Measurements from ENCODE around the gene NOS1AP.

Gene NOS1AP

DNA sequence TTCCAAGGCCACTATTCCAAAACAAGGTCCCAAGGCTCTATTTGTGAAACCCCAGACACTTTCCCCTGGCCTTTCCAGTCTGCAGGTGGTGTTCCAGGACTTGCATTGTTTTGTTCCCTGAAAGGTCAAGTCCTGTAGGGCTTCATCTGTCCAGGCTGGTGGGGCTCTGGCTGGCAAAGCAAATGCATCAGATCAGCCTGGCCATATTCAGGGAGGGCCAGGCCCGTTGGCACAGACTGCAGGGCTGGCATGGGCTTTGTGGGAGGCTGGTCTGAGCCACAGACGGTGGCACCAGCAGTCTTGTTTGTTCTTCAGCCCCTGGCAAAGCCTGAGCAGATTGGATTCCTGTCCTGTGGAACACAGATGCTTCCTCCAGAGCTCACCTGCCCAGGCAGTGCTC, 214.2 kb downstream of the NOS1AP start:
- no peak overlapping the region for H3K4me3 ChIP-seq (ENCODE audit: low read depth, low read length)
- TF ChIP-seq, protein P1, sequence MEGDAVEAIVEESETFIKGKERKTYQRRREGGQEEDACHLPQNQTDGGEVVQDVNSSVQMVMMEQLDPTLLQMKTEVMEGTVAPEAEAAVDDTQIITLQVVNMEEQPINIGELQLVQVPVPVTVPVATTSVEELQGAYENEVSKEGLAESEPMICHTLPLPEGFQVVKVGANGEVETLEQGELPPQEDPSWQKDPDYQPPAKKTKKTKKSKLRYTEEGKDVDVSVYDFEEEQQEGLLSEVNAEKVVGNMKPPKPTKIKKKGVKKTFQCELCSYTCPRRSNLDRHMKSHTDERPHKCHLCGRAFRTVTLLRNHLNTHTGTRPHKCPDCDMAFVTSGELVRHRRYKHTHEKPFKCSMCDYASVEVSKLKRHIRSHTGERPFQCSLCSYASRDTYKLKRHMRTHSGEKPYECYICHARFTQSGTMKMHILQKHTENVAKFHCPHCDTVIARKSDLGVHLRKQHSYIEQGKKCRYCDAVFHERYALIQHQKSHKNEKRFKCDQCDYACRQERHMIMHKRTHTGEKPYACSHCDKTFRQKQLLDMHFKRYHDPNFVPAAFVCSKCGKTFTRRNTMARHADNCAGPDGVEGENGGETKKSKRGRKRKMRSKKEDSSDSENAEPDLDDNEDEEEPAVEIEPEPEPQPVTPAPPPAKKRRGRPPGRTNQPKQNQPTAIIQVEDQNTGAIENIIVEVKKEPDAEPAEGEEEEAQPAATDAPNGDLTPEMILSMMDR (IDR thresholded peaks at IDR 0.05; ENCODE audit: insufficient read depth, low read depth, low read length, missing control alignments): no peak
- DNase-seq (ENCODE audit: low read depth): no peak

DNA sequence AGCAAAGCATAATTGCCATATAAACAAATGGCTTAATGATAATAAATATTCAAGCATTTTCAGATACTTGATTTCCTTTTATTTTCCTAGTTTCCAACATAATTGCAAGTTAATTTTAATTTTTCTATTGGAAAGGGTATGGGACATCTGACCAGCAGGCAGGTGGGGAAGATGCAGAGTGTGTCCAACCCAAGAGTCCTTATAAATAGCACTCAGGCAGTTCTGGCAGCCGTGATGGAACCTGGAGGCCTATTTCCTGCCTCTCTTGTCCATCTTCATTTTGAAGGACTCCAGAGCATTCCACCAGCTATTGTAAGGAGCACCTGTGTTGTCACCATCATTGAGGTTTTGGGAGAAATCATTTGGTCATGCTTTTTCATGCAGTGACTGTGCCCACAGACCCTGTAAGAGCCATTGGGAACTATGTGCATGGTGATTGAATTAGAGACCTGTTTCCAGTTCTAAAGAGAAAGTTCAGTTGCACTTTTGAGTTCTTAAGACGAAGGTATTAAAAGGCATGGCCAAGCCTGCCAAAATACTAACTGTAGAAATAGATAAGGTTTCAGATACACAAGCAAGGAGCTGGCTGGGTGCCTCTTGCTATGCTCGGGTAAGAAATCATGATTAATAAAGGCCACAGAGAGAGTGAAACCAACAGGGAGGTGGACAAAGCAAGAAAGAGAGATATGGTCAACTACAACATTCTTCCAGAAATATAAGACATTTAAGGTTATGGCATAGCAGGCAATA, 214.9 kb downstream of the NOS1AP start:
- H3K4me3 ChIP-seq (ENCODE audit: low read depth, low read length): no peak overlapping the region
- TF ChIP-seq, protein P1 (IDR thresholded peaks at IDR 0.05; ENCODE audit: insufficient read depth, low read depth, low read length, missing control alignments): no peak
- DNase-seq (ENCODE audit: low read depth): no peak

DNA sequence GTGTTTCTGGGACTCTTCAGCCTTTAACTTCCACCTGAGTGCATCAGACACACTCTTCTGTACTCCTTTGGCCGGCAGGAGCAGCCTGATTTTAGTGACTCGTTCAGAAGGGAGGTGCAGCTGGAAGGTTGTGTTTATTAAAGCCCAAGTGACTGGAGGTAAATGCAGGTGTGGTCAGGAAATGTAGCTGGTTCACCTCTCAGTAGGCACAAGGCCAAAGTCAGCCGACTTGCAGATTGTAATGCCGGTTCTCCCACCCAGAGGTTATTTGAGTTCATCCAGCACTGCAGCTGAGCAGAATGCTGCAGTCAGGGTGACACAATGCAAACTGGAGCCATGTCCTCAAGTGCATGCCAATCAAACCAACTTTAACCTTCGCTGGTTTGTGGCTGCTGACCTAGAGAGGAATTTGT, 215.7 kb downstream of the NOS1AP start:
- TF ChIP-seq, protein P1 (IDR thresholded peaks at IDR 0.05; ENCODE audit: insufficient read depth, low read depth, low read length, missing control alignments): no peak

DNA sequence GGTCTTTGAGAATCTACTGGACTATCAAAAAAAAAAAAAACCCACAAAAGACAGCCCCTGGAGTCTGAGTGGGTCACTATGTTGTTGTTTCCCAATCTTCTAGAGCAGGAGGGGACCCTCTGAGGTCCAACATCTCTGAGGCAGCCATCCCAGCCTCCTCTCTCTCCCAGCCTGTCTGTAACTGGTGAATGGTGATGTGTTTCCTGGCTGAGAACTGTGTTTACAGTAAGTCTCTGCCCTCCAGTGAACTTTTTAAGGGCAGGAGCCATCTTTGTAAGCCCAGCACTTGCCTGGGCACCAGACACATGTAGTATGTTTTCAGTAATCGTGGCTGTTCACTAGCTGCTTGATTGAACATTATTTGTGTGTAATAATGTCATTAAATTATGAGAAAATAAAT, 221.5 kb downstream of the NOS1AP start:
- TF ChIP-seq, protein P1 (IDR thresholded peaks at IDR 0.05; ENCODE audit: insufficient read depth, low read depth, low read length, missing control alignments): no peak
- DNase-seq (ENCODE audit: low read depth): no peak
- H3K4me3 ChIP-seq (ENCODE audit: low read depth, low read length): no peak overlapping the region

More for the DNA sequence above, 215.7 kb downstream of the NOS1AP start:
- no peak for DNase-seq (ENCODE audit: low read depth)
- H3K4me3 ChIP-seq (ENCODE audit: low read depth, low read length): no peak overlapping the region

DNA sequence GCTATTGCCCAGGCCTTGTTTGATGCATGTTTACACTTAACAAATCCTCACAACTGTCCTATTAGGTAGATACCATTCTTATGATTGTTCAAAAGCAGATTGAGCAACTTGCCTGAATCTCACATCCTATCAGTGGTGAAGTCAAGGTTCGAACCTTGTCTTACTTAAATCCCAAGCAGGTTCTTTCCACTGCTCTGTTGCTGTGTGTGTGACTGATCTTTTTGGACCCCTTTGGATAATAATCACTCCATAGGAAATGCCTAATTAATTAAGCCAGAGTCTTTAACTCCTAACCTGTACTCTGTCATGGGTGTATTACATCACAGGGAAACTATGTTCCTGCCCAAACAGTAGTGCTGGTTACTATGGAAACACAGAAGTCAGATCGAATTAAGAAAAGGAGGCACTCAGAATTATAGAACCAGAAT, 222.9 kb downstream of the NOS1AP start:
- no peak for DNase-seq (ENCODE audit: low read depth)
- H3K4me3 ChIP-seq (ENCODE audit: low read depth, low read length): no peak overlapping the region
- TF ChIP-seq, protein P1 (IDR thresholded peaks at IDR 0.05; ENCODE audit: insufficient read depth, low read depth, low read length, missing control alignments): no peak

DNA sequence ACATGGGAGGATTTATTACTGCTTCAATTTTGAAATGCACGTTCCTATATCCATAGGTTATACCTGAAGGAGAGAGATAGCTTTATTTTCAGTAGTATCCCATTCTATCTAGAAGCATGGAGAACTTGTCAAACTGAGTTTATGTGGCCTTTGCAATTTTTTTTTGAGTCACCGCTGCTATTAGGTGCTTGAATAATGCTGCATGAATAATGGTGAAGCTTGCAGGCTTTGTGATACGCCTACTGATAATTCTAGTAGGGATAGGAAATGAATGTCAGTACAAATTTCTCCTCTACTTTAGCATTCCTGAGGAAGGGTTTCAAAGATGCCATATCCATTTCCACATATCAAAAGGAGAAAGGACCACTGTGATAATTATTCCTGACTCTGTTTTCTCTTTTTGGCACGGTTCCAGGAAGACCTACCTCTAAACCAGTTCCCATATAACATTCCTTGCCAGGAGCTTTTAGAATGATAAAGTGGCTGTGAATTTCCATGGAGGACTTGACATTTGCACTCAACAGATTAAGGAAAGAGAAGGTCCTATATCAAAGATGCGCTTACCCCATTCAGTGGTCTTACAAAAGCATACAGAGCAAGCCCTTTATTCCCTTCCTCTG, 223.7 kb downstream of the NOS1AP start:
- no peak overlapping the region for H3K4me3 ChIP-seq (ENCODE audit: low read depth, low read length)
- TF ChIP-seq, protein P1 (IDR thresholded peaks at IDR 0.05; ENCODE audit: insufficient read depth, low read depth, low read length, missing control alignments): no peak
- DNase-seq (ENCODE audit: low read depth): no peak

Measured in GM12865 (cell line).